ENCODE data around the gene KCNH2.

DNA sequence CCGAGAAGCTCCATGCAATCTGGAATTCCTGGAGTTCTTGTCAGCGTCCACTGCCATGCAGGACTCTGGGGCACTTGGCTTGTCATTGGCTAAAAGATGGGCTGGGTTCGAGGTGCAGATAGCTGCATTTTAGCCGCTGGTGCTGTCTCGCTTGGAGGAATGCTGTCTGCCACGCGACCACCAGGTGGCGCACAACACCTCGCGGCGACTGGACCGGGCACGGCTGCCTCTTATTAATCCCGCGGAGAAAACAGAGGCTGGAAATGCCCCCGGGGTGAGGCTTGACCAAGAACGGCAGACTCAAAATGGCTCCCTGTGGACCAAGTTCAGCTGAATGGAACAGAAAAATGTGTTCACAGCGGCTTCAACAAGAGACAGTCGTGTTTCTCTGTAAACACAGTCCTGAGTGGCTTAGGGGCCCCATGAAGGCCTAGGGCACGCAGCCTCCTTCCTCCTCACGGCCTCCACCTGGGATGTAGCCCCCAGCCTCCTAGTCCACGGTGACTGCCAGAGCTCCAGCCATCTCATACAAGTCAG, 79.6 kb downstream of the KCNH2 start:
- TF ChIP-seq, protein P1, sequence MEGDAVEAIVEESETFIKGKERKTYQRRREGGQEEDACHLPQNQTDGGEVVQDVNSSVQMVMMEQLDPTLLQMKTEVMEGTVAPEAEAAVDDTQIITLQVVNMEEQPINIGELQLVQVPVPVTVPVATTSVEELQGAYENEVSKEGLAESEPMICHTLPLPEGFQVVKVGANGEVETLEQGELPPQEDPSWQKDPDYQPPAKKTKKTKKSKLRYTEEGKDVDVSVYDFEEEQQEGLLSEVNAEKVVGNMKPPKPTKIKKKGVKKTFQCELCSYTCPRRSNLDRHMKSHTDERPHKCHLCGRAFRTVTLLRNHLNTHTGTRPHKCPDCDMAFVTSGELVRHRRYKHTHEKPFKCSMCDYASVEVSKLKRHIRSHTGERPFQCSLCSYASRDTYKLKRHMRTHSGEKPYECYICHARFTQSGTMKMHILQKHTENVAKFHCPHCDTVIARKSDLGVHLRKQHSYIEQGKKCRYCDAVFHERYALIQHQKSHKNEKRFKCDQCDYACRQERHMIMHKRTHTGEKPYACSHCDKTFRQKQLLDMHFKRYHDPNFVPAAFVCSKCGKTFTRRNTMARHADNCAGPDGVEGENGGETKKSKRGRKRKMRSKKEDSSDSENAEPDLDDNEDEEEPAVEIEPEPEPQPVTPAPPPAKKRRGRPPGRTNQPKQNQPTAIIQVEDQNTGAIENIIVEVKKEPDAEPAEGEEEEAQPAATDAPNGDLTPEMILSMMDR (conservative IDR thresholded peaks at IDR 0.05 in 1 of 2, IDR thresholded peaks at IDR 0.05 in 1 of 2; ENCODE audit: extremely low read depth in 1 of 2, insufficient read depth in 1 of 2, low read depth in 1 of 2, low read length in 2 of 2): peak; percentile 86 to 91
- TF ChIP-seq EZH2 (IDR thresholded peaks at IDR 0.05; ENCODE audit: borderline replicate concordance, low read length): no peak
